ENCODE data around the gene MRPL23.

DNA sequence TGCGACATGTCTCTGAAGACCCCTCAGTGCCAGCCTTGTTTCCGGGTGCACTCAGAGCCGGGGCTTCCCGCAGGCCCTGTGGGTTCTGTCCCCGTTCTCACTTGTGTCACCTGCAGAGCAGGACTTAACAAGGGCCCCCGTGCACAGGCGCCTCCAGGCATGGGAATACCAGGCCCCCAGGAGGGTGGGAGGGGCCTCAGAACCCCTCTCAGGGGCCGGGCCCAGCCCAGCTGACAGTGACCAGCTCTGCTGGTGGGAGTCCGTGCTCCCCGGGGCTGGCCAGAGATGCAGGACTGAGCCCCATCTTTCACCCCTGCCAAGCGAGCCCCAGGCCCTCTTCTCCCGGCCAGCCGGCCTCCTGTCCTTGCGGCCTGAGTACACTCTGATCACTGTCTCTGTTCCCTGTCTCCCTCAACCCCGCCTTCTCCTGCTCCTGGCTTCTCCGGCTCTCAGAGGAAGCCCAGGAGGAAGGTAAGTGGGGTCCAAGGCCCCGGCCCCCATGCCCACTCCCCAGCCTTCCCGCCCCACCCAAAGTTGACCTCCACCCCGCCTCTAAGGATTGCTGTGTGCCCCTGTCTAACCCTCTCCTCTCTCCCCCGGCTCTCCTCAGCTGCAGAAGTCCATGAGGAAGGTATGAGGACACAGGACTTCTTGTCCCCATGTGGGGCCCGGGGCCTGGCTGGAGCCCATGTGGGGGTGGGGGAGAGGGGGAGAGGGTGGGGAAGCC lies 22.3 kb upstream of the MRPL23 start:
- TF ChIP-seq, protein P1, sequence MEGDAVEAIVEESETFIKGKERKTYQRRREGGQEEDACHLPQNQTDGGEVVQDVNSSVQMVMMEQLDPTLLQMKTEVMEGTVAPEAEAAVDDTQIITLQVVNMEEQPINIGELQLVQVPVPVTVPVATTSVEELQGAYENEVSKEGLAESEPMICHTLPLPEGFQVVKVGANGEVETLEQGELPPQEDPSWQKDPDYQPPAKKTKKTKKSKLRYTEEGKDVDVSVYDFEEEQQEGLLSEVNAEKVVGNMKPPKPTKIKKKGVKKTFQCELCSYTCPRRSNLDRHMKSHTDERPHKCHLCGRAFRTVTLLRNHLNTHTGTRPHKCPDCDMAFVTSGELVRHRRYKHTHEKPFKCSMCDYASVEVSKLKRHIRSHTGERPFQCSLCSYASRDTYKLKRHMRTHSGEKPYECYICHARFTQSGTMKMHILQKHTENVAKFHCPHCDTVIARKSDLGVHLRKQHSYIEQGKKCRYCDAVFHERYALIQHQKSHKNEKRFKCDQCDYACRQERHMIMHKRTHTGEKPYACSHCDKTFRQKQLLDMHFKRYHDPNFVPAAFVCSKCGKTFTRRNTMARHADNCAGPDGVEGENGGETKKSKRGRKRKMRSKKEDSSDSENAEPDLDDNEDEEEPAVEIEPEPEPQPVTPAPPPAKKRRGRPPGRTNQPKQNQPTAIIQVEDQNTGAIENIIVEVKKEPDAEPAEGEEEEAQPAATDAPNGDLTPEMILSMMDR (conservative IDR thresholded peaks at IDR 0.05; ENCODE audit: low read depth, low read length): no peak
- no peak for TF ChIP-seq EZH2 (IDR thresholded peaks at IDR 0.05; ENCODE audit: low read length, unreplicated experiment)
- no peak for TF ChIP-seq EZH2phosphoT487 (IDR thresholded peaks at IDR 0.05; ENCODE audit: borderline replicate concordance, low read length)
